NCI-H2107 (cell line): ENCODE results near the gene PSMB3.

Experiments used
- DNase-seq: peaks from one replicate; lab custom pipeline; 2025; lab: John Stamatoyannopoulos, UW

The PSMB3 gene

DNA sequence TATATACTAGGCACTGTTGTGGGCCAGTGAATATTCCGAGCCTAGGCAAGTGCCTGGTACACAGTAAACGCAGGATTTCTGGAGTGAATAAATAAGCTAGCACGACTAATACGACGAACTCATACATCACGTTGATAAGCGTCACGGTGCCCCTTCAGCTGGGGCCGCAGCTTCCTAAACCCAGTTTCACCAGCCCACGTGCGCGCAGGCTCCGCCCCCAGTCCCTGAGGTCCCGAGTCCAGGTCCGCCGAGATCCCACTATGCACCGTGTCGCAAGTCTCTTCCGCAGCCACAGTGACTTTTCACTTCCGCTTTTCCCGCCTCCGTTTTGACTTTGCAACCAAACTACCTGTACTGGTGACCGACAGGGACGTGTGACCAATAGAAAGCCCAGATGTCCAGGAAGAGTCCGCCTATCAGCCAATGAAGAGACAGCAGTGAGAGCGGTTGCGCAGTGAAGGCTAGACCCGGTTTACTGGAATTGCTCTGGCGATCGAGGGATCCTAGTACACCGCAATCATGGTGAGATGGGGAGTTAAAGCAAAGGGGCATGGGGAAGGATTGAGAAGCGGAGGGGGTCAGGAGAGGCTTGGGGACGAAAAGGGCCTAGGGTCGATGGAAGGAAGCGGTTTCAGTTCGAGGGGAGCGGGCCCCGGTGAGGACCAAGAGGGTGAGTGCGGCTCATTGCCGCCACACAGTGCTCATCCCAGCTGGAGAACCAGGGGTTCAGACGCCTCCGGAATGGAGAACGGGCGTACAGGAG is at the start of gene PSMB3:
Gene PSMB3, plus strand, starts transcription at position 434 of the 763 bp plus-strand sequence. Its CDS starts 86 bp downstream, at position 520.
- peak; percentile 91 for DNase-seq

DNA sequence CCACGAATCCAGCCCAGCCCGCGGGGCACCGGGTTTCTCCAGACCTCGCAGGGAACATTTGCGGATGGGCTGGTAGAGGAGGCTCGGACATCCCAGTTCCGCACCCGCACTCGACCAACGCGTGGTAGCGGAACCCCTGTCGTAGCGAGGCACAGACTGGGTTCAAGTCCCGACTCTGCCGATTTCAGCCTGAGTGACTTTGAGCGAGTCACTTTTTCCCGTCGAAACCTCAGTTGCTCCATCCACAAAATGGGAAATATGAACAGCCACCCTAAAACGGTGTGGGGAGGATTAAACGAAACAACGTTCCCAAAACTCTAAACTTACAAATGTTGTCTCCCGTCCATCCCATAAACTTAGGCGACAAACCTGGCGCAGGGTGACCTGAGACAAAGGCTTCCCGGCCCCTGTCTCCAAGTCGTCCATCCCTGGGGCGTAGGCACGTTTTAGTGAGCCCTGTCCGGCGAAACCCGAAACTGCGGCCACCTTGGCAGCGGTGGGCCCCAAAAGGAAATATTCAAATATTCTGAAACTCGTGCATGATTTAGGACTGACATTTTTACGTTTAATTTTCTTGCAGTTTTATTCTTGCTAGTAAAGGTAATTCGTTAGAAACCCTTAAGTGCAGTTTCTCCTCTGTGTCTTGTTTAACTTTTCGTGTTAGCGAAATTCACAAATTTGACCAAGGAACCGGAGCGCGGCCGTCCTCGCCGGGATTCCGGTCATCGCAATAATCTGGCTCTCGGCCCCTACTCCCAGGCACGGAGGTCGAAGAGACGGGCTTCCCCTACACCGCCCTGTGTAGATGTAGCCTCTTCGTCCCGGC is 49.4 kb upstream of the PSMB3 start:
- no peak for DNase-seq

DNA sequence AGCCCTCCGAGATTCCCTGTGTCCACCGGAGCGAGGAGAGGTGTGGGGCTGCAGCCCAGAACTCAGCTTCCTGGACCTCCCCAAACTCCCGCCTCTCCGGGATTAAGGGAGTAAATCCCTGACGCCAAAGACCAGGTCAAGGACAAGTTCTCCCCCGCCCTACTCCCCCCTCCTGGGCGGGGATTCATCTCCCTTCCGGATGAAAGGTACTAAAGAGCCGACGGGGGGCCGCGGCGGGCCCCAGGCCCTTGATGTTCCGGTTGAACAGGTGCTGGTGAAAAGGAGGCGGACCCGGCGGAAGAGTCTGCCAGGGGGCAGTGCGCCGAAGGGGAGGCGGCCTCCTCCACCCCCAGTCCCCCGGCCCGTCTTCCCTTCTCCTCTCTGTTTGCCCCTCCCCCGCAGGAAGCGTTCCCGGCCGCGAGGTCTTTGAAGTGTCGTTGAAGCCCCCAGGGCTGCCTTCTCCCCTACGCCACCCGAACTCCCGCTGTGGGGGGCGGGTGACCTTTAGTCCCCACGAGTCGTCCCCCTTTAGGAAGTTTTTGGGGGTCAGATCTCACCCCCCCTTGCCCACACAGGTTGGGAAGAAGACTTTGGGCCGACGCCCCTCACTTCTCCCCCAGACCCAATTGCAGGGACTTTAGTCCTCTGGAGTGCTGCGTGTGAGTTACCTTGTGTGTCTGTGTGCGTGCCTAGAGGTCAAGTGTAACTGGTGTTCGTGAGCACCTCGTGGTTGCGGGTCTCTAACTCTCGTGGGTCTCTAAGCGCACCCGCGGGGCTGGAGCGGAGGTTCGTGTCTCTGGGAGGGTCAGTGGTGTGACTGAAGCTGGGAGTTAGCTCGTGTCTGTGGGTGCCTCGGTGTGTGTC is 48.6 kb upstream of the PSMB3 start:
- DNase-seq, result peak; percentile 75

DNA sequence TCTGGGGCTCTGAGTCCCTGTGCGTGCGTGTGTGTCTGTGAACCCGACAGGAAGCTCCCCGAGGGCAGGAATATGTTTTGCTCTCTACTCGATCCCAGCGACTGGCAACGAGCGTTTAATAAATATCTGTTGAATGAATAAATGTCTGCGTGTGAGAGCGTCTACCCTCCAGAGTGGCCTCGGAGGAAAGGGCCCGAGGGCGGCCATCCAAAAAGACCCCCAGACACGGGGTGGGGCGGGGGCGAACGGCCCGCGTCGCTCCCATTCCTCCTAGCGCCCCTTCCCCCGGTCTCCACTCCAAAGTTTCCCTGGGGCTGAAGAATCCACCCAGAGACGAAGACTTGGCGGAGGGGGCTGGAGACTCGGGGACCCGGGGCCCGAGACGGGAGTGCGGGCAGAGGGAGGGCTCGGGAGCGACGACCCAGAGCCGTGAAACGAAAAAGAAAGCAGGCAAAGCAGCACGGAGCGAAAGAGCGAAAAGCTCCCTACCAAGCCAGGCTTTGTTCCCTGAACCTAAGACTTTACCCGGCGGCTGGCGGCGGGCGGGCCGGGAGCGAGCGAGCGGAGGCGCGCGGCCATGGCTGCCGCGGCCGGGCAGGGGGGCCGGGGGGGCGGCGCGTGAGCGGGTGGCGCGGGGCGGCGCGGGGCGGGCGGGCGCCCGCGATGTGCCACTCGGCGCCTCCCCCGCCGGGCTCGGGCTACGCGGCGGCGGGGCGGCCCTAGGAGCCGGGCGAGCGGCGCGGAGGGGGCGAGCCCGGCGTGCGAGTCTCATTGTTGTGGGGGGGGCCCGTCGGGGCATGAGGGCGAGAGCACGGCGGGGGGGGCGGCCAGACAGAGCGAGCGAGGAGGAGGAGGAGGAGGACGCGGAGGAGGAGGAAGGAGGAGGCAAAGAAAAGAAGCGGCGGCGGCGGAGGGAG is 47.7 kb upstream of the PSMB3 start, which contains the start of gene MLLT6:
Gene MLLT6, plus strand, starts transcription at position 668 of the 917 bp plus-strand sequence. CDS start 360 bp downstream, outside the sequence.
- peak; percentile 60 for DNase-seq

DNA sequence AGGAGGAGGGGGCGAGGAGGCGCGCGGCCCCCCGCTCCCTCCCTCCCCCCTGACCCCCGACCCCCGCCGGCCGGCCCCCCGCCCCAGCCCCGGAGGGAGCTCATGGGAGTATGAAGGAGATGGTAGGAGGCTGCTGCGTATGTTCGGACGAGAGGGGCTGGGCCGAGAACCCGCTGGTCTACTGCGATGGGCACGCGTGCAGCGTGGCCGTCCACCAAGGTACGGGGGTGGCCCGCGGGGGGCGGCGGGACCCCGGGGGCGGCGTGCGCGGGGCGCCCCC is 47.1 kb upstream of the PSMB3 start:
- DNase-seq, result no peak

DNA sequence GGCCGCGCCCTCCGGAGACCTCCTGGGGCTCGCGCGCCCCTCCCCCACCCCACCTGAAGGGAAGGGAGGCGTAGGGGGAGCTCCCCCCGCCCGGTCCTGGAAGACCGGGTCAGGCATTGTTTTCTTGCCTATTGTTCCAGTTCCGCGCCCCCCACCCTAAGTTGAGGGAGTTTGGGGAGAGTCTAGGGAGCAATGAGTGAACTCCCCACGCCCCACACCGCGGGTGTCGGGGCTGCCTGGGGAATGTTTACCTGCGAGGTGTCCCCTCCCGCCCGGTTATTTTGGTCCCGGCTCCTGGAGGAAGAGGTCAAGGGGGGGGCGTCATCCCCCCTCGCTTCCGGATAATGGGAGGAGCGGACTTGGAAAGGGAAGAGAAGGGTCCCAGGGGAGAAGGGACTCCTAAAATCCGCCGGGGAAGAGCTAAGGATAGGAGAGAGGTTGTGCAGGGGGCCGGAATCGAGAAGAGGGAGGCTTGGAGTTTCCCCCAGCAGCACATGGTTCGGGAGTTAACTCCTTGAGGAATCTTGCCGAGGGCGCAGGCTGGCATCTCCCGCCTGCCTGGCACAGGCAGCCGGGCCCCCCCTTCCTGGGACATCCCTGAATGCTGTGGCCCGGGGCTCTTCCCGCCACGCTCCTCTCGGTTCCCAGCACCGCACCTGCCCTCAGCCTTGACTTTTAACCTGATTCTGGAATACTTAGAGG is 46.6 kb upstream of the PSMB3 start:
- no peak for DNase-seq

DNA sequence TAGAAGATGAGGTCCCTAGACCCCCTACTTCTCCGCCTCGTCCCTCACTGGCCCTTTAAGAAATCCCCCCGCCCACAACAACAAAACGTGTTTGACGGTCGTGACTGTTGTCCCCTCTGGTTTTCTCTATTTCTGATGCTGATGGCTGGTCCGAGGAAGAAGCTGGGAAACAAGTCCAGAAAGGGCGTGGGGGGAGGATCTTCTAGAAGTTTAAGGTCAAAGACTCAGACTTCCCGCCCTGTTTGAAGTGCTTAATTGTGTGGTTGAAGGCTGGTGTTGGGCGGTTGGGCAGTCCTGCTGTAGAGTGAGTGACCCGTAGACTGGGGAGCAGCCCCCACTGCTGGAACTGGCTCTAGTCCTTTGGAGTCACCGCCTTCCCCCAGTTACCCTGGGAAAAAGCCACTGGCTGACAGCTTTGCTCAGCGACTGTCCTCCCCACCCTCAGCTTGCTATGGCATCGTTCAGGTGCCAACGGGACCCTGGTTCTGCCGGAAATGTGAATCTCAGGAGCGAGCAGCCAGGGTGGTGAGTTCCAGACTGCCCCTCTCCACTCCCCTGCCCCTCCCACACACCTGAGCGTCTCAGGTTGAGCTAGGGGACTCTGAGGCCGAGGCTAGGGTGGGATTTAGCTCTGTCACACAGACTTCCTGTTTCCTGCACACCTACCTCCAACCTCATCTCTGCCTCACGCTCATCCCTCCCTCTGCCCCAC is 45.9 kb upstream of the PSMB3 start:
- no peak for DNase-seq

DNA sequence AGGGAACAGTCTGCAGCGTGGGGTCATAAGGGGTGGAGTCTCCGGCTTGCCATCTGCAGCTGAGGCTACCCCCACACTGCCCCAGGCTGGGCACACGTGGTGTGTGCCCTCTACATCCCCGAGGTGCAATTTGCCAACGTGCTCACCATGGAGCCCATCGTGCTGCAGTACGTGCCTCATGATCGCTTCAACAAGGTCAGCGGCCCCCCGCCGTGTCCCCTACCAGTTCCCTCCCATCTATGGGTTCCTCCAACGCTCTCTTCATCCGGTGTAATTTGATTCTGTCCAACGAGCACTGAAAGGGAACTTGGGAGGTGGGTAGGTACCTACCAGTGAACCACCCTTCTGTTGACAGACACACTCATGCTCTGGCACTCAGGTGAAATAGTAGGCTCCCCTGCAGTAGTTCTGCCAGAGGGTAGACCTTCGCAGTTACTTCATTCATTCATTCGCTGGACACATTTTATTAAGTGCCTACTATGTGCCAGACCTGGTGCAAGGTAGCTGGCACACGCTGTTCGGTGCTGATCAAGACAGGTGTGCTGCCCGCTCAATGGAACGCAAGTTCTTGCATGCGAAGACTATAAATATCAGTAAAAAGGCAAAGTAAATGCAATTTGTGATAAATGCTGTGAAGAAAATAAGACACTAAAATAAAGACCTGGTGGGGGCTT is 44.7 kb upstream of the PSMB3 start:
- DNase-seq, result no peak

DNA sequence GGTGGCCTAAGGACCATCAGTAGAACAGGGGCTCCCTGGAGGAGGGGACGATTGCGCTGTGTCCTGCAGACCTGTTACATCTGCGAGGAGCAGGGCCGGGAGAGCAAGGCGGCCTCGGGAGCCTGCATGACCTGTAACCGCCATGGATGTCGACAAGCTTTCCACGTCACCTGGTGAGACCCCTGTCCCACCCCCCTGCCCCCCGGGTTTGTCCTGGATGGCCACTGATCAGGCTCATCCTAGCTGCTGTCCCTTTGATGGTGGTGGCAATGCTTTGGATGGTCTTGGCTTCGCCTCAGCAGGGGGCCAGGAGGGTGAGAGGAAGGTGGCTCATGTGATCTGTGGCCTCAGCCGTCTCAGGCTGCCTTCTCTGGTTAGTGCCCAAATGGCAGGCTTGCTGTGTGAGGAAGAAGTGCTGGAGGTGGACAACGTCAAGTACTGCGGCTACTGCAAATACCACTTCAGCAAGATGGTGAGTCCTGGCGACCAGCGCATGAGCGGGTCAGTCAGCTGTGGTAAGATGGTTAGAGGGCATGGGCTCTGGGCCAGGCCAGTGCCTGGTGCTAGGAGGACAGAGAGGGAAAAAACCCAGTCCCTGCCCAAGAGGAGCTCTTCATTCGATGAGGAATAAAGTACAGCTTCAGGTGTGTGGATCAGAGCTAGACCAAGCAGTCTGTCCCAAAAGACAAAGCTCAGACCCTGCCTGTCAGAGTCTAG is 43.3 kb upstream of the PSMB3 start:
- DNase-seq, result no peak

DNA sequence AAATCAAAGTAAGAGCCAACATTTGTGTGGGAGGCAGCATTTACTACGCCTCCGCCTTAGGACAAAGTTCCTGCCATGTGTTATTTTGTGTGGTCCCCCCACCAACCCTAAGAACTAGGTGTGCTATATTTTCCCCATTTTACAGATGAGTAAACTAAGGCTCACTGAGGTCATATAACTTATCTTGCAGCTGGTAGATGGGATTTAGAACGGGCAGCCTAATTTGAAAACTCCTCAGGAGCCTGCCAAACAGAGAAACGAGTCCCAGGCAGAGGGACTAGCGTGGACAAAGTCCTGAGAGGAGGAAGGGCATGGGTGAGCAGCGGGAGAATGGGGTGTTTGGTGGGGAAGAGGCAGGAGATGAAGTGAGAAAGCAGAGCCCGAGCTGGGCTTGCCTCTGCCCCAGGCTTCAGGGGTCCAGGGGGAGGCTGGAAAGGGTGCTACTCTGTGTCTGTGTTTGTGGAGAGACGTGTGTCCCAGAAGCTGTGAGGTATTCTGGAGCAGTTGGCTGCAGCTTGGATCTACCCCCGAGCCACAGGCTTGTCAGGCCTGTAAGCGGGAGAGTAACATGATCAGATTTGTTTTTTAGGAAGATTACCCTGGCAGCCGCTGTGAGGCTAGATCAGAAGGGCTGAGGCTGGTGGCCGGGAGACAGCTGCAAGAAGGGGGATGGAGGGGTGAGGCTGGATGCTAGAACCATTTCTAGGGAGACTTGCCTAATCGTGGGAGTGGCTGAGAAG is 42.5 kb upstream of the PSMB3 start:
- no peak for DNase-seq

DNA sequence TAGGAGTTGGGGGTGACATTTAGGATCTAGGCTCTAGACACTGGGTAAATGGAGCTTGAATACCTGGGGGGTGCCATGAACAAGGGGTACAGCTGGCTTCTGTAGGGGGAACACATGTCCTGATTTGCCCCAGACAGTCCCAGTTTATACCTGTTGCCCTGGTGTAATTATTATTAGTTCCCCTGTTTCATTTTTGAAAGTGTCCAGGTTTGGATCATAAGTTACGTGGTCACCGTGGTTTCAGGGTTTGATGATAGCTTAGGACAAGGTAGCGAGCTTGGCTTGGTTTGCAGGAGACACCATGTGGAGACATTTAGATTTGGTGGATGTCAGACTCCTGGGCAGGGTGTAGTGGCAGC is 42.0 kb upstream of the PSMB3 start:
- no peak for DNase-seq

DNA sequence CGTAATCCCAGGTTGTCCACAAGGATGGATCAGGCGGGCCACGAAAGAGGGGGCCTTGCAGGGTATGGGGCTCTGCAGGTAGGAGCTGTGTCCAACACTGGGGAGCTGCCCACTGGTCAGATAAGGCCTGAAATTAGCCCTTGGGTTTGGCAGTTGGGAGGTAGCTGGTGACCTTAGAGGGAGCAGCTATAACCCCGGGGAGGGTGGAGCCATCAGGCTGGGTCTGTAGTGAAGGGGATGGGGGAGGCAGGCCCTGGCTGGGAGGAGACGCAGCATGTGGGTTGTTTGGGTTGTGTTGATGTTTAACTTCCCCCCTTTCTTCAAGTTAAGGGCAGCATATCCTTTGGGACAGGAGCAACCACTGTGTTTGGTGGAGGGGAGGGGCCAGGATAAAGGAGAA is 41.6 kb upstream of the PSMB3 start:
- DNase-seq, result no peak

DNA sequence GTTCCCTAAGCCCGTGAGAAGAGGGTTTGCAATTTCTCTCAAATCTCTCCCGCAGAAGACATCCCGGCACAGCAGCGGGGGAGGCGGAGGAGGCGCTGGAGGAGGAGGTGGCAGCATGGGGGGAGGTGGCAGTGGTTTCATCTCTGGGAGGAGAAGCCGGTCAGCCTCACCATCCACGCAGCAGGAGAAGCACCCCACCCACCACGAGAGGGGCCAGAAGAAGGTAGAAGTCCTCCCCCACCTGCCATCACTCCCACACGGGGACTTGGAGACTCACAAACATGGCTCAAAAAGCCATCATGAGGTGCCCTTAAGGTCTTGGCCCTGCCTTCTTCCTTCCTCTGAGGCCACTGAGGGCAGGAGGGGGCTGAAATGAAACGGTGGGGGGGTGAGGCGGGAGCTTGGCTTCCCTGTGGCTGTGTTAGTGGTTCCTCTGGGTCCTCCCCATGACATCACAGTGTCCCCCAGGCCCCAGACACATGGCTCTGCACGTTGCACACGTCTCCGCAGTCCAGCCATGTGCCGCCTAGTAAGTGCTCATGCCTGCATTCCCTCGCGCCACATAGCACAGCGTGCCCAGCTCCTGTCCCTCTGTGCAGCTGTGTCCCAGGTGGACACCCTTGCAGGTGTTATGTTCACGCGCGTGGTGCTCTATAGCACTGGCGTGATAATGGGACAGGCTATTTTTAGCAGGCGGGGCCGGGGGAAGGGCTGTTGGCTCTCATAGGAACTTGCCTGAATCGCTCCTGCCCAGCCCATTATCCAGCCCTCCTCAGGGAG is 40.6 kb upstream of the PSMB3 start:
- no peak for DNase-seq

DNA sequence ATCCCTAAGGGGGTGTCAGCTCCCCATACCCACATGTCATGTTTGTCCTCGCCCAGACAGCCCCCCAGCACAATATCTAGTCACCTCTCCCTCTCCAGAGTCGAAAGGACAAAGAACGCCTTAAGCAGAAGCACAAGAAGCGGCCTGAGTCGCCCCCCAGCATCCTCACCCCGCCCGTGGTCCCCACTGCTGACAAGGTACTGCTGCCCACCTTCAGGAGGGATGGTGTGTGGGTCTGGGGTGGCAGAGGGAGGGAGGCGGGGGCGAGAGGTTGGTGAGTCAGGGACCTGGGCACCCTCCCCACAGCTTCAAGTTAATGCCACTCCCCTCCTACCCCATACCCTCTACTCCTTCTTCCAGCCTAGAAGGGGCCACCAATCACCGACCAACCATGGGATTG is 39.9 kb upstream of the PSMB3 start:
- DNase-seq, result no peak

DNA sequence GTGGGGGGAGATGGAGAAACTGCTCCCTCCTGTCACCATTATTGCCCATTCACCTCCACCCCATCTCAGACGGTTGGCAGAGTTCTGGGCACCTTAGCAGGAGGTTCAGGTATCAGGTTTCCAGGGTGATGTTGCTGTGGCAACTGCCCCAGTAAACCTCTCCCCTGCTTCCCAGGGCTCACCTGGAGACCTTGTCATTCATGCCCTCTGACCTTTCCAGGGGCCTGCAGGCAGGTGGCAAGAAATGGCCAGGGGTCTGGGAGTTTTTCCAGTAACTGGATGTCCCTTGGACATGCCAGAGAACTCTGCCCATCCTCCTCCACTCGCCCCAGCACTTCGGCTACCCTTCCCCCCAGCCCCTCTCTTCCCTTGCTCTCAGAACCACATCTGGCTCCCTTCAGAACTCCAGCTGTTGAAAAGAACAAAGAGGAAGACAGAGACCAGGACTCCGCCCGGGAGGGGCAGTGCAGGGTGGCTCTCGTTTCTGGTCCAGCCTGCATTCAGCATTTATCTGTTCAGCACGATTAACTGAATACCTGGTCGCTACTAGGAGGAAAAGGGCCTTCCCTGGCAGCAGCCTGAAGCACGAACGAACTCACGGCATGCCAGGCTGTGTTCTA is 39.0 kb upstream of the PSMB3 start:
- DNase-seq, result no peak

DNA sequence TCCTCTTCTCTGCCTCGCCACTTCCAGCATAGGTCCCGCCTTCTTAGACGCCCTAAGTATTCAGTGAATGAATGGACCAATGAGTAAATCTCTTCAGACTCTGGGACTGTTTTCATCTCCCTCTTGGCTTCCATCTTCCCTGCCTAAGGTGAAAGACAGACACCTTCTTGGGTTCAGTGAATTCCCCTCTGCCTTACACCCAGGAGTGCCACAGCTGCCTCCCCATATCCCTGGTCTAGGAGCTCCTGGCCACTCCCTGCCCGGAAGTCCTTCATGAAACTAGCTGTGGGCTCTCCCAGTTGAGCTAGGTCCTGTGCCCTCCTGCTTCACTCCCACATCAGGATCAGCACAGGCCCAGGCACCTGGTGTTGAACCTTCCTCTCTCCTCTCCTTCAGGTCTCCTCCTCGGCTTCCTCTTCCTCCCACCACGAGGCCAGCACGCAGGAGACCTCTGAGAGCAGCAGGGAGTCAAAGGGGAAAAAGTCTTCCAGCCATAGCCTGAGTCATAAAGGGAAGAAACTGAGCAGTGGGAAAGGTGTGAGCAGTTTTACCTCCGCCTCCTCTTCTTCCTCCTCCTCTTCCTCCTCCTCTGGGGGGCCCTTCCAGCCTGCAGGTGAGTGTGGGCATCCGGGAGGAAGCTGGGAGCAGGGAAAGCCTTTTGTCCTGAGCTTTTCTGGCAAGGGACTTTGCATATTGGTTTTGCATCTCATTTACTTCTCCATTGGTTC is 37.2 kb upstream of the PSMB3 start:
- no peak for DNase-seq
